ENCODE data around the gene FBH1. TPM values are rescaled to one million over a fixed set of nuclear protein-coding genes. Genes with fewer than 3 reads are reported as not detected.

The FBH1 gene
- polyA plus RNA-seq, 1 experiment: 65.2 TPM

GRCh38 chr10:5942474-5942873 lies 52.4 kb downstream of the FBH1 start:
- no peak for DNase-seq (ENCODE audit: low read depth, low spot score)
- CTCF ChIA-PET: no interaction called here
- no peak overlapping the region for H3K27ac ChIP-seq (ENCODE audit: low read depth, low read length)

GRCh38 chr10:5943536-5943935 lies 53.5 kb downstream of the FBH1 start:
- Histone ChIP-seq H3K4me3 (ENCODE audit: low read depth, low read length) (no peak overlapping the region), H3K27me3 (ENCODE audit: control insufficient read depth, insufficient read depth, low read length) (no peaks in the 10 kb centered on the region), H3K9me3 (ENCODE audit: control insufficient read depth, insufficient read depth, low read length) (peaks cover 5% of the 10 kb centered on the region; the same call in 1 of the 2 replicates), H3K27ac (ENCODE audit: low read depth, low read length) (peak overlapping the region; percentile 93)
- POLR2A ChIA-PET: interaction anchor here (1.7 to 1.8 kb wide), 2 partner anchors 16 to 54 kb away, joined by 7 to 11 read pairs; partner anchors contain the start of genes ANKRD16 and FBH1
- CTCF ChIA-PET: no interaction called here
- DNase-seq (ENCODE audit: low read depth, low spot score): no peak
- no peak for TF ChIP-seq CTCF (IDR thresholded peaks at IDR 0.05; ENCODE audit: low read depth, low read length)

More at GRCh38 chr10:5942474-5942873, 52.4 kb downstream of the FBH1 start:
- POLR2A ChIA-PET: no interaction called here
- no peak for TF ChIP-seq CTCF (IDR thresholded peaks at IDR 0.05; ENCODE audit: low read depth, low read length)
- Histone ChIP-seq H3K9me3 (ENCODE audit: control insufficient read depth, insufficient read depth, low read length) (peaks cover 5% of the 10 kb centered on the region; the same call in 1 of the 2 replicates), H3K4me3 (ENCODE audit: low read depth, low read length) (no peak overlapping the region), H3K27me3 (ENCODE audit: control insufficient read depth, insufficient read depth, low read length) (no peaks in the 10 kb centered on the region)

- peak; percentile 99 for DNase-seq (ENCODE audit: low read depth, low spot score)
- no peaks in the 10 kb centered on the region for H3K27me3 ChIP-seq (ENCODE audit: control insufficient read depth, insufficient read depth, low read length)
- CTCF ChIA-PET: interaction anchor here (0.9 kb wide), 1 partner anchor 71 kb away, joined by 3 read pairs; no protein-coding TSS in a partner anchor
- TF ChIP-seq CTCF (IDR thresholded peaks at IDR 0.05; ENCODE audit: low read depth, low read length): no peak
- peaks cover 5% of the 10 kb centered on the region; the same call in 1 of the 2 replicates for H3K9me3 ChIP-seq (ENCODE audit: control insufficient read depth, insufficient read depth, low read length)
- peak overlapping the region; percentile 100 for H3K27ac ChIP-seq (ENCODE audit: low read depth, low read length)
- POLR2A ChIA-PET: interaction anchor here (0.6 to 2.6 kb wide), 10 partner anchors 10 to 457 kb away, joined by 3 to 11 read pairs (median 4); partner anchors contain the start of genes ANKRD16, FBH1 and PFKFB3
- H3K4me3 ChIP-seq (ENCODE audit: low read depth, low read length): peak overlapping the region; percentile 12; the same call in 1 of the 2 replicates
Measured at GRCh38 chr10:5944389-5945189, 54.5 kb downstream of the FBH1 start.

- DNase-seq (ENCODE audit: low read depth, low spot score): no peak
- Histone ChIP-seq H3K27ac (ENCODE audit: low read depth, low read length) (peak overlapping the region; percentile 100), H3K9me3 (ENCODE audit: control insufficient read depth, insufficient read depth, low read length) (peaks cover 5% of the 10 kb centered on the region; the same call in 1 of the 2 replicates), H3K27me3 (ENCODE audit: control insufficient read depth, insufficient read depth, low read length) (no peaks in the 10 kb centered on the region), H3K4me3 (ENCODE audit: low read depth, low read length) (no peak overlapping the region)
- no peak for TF ChIP-seq CTCF (IDR thresholded peaks at IDR 0.05; ENCODE audit: low read depth, low read length)
- POLR2A ChIA-PET: interaction anchor here (1.7 to 2.6 kb wide), 3 partner anchors 9 to 56 kb away, joined by 6 to 11 read pairs (median 7); partner anchors contain the start of genes ANKRD16 and FBH1
- CTCF ChIA-PET: no interaction called here
Measured at GRCh38 chr10:5945190-5945509, 55.1 kb downstream of the FBH1 start.
